Activated CD8-positive, alpha-beta memory T cell treated with anti-CD3 and anti-CD28 coated beads, Interleukin-2, amount 50 U/mL, for 24 hours (primary cell): ENCODE results near the gene GASK1B.

Source experiments
- DNase-seq: peaks from one replicate; pipeline ENCODE4 v3.0.0-alpha.2; 2020; ENCODE audit errors: extremely low read depth

GASK1B gene

DNA sequence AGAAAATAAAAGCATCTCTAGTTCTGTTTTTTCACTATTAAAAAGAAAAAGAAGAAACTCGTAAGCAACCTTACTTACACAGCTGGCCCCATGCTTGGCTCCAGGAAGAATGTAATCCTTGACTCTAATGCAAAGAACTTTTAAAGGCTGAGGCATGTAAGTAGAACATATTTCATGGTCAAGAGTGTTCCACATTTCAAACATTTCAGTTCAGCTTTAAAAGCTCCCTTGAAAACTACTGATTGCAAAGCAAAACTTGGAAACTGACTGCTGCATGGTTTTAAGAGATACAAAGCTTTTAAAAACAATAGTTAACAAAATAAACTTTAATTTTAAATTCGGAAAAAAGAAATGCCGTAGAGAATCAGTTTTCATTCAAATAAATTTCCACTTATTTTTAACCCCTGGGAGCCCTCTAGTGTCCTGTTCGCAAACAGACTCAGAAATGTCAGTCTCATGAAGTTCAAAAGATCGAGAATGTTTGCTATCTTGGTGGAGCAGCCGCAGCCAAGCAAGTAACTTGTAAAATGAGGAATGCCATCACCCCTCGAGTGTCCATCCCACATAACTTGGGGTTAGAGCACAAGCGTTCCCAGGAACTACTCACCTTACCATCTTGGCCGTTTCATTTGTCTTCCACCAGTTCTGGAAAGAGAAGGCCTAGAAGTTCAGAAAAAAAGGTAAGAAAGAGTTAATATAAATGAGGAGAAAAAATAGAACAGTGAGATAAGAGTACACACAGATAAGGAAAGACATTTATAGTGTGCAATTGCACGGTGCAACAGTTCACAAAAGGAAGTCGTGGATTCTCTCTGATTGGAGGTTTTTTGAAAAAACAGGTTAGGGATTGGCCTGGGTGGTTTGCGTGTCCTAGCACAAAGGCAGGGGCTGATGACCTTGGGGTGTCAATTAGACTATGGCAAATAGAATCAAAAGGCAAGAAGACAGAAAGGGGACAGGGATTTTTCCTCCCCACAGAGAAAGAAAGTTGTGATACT lies at the start of gene GASK1B:
GASK1B (minus strand) TSS at position 765 of the 998 bp plus-strand sequence. CDS start 1,650 bp downstream, outside the sequence.
- DNase-seq = no peak

DNA sequence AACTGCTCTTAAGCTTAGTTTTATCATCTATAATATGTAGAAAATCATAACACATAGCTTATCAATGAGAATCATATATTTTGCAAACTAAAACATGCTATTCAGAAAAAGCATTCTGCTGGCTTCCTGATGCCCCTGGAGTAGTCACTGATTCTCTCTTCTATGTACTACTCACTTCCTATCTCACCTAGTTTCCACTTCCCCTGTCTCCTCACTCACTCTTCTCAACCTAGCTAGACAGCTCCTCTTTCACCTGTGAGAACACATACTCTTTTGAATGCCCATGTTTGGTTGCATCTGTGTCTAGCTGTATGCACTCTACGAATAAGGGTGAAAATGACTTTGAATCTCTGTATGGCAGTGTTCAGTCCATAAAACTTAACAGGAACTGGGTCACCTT lies 46.8 kb upstream of the GASK1B start:
- DNase-seq = no peak

DNA sequence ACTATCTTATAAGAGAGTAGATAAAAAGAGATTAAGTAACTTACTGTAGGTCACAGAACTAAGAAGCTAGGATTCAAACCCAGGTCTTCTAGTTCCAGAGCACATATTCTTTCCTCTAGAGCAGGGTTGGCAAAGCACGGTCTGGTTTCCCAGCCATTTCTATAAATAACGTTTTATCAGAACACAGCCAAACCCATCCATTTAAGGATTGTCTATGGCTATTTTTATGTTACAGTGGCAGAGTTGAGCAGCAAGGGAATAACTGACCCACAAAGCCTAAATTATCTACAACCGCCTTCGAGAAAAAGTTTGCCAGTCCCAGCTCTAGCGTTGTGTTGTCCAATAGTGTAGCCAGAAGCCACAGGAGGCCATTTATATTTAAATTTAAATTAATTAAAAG lies 44.9 kb upstream of the GASK1B start:
- no peak for DNase-seq

DNA sequence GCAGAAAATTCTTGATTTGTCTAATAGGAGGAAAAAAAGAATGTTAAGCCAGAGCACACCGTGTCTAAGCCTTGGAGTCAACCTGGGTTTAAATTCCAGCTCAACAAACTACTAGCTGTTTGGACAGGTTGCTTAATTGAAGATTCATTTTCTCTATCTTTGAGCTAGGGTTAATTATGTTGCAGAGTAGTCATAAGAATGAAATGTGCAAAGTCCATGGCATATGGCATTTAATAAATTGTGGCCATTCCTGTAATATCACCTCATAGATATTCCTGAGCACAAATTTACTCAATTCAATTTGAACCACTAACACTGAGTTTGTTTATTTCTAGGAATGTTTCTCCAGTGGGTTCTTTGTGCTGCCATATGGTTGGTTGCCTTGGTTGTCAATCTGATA lies 42.0 kb upstream of the GASK1B start:
- no peak for DNase-seq

DNA sequence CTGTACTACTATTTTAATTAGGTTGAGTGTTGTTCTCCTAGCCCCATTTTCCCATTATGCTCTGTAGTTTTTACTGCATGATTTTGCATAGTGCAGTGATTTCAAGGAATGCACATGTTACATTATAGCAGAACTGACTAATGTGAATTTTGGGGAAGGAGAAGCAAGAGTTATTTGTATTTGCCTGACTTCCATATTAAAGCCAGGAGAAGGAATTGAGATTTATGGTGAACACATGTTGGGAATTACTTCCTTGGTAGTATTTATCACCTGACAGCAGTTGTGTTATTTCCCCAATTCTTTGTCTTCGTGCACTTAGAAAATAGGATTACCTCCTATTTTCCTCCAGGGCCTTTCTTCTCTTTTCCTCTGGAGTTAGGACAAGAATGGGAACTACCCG lies 40.6 kb upstream of the GASK1B start:
- DNase-seq = no peak

DNA sequence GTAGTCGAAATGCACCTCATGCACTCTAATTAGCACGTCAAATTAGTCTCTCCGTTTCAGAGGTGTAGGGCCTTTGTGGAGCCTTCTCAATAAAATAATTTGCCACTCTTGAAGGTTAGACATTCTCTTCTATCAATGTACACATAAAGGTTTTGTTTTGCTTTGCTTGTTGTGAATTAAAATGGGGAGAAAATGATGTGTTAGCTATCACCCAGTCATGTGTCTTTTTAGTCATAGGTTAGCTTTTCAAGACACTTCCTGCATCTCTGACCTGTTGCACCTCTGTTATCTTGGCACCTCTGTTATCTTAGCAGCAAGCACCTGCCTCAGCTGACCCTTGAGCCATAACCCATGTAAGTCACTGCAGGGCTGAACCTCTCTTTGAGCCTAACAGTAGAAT lies 38.4 kb upstream of the GASK1B start:
- DNase-seq = no peak

DNA sequence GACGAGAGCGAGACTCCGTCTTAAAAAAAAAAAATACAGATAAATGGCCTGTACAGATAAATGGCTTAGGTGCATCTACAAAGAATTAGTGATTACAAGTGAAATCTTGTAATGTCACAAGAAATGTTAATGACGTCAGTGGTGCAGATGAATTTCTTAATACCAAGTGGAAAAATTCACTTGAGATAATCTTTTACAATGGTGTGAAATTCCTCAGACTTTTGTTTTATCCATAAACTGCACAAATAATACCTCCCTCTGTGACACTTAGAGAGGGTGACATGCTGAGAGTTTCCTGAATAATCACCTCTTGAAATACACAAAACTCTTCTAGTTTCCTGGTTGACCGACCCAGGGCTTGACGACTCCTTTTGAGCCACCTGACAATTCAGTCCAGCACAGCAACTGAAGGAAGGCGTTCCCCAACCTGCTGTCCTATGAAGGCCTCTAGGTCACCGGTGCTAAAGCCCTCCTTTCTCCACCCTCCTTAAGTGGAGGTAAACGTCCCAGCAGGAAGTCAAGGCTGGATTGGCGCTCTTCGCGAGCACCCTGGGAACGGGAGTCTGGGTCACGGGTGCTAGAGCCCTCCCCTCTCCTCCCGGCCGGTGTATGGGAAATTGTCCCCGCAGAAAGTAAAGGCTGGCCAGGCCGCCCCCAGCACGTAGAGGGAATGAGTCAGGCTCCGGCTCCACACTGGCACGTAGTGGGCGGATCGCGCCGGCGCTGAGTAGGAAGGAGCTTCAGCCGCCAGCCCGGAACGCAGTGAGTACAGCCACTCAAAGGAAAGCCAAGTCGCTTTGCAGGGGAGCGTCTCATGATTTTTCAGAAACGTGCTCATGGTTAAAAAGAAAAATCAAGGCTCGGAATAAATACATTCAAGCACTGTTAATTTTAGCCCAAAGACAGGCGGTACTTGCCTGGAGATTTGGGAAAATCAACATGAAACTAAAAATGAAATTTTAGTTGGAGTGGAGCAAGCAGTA lies 37.3 kb upstream of the GASK1B start, which contains the start of gene TMEM144:
TMEM144 (plus strand) TSS at position 662 of the 983 bp plus-strand sequence. CDS start 2,182 bp downstream, outside the sequence.
- DNase-seq = peak; percentile 2

DNA sequence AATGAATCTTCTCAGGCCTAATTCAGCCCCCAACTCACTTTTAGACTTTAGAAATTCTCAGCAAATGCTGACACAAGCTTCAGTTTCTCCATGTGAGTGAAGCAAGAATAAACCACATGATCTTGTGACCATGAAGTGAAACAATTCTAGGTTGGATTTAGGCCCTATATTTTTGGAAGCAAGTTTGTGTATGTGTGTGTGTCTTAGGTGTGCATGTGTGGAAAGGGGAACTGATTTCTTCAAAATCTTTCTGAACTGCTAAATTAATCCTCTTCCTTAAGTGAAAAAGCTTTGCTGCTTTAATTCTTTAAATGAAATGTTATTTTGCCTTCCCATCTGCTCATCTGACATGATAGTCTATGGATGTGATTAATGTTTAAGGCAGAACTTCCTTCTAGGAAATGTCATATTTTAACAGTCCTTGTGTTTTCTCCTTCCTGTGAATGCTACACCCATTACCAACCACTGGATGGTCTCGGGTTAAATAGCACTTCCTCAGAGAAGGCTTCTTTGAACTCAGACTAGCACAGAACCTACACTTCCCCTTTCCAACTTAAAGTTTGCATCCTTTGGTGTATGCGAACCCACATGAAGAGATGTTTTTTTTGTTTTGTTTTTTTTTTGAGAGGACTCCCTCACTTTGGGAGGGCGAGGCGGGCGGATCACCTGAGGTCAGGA lies 36.3 kb upstream of the GASK1B start:
- DNase-seq = no peak

DNA sequence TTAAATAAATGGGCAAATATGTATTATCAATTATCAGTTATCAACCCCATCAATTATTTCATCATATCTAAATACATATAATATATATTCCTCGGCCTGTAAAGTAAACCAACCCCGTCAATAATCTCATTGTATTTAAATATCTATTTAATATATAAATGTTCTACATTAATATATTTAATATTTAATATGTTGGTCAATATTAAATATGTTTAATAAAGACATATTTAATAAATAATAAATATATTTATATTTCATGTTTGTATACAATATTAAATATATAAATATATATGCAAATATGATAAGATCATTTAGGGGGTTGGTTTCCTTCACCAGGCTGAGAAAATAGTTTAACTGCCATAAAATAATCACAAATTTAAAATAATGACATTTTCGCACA lies 31.1 kb upstream of the GASK1B start:
- DNase-seq = no peak

DNA sequence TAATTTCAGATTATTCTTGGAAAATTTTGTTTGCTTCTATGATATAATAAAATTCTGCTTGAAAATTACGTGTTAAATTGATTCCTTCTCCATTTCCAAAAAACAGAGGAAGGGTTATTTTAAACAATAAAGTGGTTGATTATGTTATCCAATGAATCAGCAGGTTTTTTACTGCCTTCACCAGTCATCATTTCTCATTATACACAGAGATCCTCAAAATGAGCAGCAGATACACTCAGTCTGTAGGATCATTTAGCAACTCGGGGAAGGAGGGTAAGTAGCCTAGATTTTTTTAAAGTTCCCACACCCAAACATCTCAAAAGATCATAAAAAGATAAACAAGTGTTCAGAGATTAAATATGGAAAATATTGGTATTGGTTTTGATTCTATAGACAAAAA lies 30.6 kb upstream of the GASK1B start:
- no peak for DNase-seq

DNA sequence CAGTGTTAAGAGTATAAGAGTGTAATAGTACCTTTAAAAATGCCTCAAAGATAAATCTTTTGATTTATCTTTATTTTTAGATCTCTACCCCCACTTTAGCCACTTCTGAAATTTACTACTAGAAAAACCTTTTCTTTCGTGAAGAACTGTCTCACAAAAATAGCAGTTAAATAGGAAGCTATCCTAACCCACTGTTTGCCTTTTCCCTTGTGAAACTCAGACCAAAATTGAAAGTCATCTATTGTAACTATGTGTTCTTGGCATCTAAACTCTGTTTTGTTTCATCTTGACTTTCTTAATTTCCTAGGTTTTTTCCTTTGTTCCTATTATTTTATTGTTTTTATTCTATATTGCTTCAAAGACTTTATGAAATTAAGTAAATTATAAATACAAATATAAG lies 29.7 kb upstream of the GASK1B start:
- DNase-seq = no peak

DNA sequence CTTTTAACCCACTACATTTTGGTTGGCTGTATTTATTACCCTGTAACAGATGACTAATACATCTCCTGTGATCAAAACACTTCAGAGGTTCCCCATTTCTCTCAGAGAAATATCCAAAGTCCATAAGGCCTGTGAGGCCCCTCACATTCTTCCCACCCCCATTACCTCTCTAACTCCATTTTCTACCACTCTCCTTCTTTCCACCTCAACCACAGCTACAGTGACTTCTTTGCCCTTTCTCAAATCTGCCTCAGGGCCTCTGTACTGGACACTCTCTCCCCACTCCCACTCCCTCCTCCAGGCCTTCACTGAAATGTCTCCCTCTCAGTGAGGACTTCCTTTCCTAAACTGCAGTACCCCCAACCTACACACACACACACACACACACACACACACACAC lies 29.1 kb upstream of the GASK1B start:
- DNase-seq = no peak

DNA sequence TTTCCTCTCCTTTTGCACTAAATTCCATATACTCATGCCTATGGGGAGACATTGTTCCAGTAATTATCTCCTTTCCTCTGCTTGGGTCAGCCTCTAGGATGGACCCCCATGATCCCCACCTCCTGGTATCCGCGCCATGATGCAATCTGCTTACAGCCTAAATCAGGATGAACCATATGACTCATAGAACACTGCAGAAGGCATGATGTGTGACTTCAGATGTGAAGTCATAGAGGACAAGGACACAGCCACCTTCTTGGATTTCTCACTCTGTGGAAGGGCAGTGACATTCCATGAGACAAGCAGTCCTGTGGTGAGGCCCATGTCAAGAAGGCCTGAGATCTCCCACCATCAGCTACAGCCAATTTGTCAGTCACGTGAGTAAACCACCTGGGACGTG lies 28.5 kb upstream of the GASK1B start:
- no peak for DNase-seq

DNA sequence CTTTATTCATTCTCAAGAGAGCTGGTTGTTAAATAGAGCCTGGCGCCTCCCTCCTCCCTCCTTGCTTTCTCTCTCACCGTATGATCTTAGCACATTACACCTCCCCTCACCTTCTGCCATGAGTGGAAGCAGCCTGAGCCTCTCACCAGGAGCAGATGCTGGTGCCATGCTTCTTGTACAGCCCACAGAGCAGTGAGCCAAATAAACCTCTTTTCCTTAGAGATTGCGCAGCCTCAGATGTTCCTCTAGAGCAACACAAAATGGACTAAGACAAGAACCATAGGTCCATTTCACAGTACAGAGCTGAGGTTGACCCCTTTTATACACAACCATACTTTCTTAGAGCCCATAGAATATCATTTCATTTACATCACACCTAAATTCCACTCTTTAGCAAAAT lies 27.4 kb upstream of the GASK1B start:
- DNase-seq = no peak

DNA sequence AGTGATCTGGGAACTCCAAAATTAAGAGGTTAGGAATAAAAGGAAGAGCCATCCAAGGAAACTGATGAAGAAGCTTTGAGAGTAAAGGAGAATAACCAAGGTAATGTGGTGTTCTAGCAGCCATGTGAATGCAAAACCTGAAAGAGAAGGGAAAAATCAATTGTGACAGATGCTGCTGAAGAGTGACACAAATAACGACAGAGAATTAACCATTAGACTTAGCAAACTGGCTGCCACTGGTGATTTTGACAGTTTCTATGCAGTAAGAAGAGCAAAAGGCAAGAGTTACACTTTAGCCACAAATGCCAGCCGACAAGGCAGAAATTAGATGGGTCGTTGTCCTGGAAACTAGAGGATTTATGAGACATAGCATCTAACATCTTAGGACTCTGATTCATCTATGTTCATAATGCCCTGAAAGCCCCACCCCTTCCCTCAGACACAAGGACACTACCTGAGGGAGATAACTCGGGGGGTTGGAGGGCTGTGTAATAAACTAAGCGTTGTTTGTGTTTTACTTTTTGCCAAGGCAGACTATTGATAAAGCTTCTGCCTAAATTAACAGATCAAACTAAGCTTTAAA lies 24.5 kb upstream of the GASK1B start:
- no peak for DNase-seq

DNA sequence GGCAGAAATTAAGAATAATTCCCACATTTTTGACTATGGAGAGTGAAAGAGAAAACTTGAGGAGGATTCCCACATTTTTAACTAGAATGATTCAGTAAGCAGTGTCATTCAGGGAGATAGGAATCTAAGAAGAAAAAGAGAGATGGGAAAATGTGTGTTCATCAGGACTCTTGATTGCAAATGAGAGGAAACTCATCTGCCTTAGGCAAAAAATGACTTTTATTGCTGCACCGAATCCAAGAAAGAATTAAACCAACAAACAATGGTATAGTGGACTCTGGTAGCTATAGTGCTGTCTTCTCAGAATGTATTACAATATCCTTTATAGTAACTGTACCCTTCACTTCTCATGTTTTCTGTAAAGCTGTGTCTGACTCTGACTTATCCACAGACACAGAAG lies 22.5 kb upstream of the GASK1B start:
- DNase-seq = no peak

DNA sequence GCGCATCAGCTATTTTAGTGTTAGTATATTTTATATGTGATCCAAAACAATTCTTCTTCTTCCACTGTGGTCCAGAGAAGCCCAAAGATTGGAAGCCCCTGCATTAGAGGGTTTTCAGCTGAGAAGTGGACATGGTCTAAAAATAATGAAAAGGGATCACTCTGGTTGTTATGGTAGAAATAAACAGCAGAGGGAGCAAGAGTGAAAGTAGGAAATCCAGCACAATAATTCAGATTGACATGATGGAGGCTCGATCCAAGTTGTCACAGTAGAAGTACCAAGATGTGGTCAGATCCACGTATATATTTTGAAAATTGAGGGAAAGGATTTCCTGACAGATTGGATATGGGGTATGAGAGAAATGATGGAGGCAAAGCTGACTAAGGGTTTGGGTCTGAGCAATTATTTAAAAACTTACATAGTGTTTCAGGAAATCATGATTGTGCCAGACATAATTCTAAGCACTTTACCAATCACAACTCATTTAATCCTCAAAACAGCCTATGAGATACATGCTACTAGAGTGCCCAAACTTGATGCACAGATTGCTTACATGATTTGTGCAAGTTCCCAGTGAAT lies 20.4 kb upstream of the GASK1B start:
- no peak for DNase-seq

DNA sequence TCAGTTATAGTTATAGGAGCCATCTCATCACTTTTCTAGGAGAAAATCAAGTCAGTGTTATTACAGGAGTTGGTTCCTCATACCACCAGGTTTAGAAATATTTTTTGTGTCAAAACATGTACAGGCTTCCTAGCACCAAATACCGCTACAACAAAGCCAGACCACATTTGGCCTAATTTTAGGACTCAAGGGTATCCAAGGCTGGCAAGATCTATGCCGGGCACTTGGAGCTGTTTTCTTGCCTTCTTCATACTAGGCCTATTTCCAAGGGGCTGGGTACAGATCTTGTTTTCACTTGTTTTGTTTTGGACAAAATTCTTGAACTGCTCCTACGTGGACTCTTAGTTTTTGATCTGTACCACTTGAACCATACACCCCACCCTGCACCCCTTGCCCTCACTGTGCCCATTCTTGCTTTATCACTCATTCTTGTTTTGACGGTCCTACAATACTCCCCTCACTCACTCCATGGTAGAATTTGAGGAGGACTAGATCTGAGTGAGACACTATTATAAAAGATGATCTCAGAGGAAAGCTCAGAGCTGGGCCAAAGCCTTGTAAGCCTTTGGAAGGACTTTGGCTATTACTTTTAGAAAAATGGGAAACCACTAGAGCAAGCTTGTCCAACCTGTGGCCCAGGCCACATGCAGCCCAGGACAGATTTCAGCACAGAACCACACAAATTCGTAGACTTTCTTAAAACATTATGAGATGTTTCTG lies 19.8 kb upstream of the GASK1B start:
- DNase-seq = no peak

DNA sequence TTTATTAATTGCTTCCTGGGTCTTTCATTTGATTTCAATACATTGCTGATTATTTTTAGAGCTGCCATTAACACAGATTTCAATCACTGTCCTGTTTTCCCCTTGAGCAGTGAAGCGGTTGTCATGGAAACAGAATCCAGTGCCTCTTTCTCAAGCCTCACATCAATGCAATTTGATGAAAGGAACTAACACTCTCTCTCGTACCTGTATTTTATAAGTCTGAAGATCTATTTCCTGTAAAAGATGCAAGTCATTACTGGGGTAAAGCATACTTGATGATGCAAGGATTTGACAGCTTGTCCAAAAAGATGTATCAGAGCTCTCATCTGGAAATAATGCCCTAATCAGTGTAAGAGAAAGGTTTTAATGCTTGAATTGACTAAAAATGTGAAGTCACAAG lies 17.9 kb upstream of the GASK1B start:
- DNase-seq = no peak

DNA sequence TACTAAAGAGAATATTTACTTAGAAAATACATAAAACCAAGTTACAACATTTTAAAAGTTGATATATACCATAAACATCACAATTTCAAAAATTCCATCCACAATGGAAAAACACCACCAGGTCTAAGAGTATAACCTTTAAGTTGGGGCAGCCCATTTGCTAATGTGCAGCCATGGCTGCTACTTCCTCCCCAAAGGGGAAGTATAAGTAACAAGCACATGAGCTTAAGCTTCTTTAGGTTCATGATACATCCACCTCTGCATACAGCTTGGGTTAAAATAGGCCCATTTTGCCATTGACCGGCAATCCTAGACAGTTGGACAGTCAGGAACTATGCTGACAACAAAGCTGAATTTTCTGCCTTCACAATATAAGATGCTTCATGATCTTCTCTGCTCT lies 16.6 kb upstream of the GASK1B start:
- DNase-seq = no peak
